Measurements from ENCODE around the gene AGBL1.

GRCh38 chr15:86711476-86711875 is 631.8 kb downstream of the AGBL1 start:
- TF ChIP-seq, protein P1, sequence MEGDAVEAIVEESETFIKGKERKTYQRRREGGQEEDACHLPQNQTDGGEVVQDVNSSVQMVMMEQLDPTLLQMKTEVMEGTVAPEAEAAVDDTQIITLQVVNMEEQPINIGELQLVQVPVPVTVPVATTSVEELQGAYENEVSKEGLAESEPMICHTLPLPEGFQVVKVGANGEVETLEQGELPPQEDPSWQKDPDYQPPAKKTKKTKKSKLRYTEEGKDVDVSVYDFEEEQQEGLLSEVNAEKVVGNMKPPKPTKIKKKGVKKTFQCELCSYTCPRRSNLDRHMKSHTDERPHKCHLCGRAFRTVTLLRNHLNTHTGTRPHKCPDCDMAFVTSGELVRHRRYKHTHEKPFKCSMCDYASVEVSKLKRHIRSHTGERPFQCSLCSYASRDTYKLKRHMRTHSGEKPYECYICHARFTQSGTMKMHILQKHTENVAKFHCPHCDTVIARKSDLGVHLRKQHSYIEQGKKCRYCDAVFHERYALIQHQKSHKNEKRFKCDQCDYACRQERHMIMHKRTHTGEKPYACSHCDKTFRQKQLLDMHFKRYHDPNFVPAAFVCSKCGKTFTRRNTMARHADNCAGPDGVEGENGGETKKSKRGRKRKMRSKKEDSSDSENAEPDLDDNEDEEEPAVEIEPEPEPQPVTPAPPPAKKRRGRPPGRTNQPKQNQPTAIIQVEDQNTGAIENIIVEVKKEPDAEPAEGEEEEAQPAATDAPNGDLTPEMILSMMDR (IDR thresholded peaks at IDR 0.05) = no peak
- TF ChIP-seq POLR2A (IDR thresholded peaks at IDR 0.05) = no peak

Data from transverse colon (tissue), 3 donors.